ENCODE results near the gene SNRNP40. TPM values are rescaled to one million over a fixed set of nuclear protein-coding genes. Genes with fewer than 3 reads are reported as not detected.
"Not testable (repeated sequence)": the region's sequence is repeated elsewhere in the genome, so short reads cannot be mapped to it uniquely, and the experiment has no call there.

The SNRNP40 gene
- total RNA-seq, 1 experiment from 2014 or later: 72.8 TPM

DNA sequence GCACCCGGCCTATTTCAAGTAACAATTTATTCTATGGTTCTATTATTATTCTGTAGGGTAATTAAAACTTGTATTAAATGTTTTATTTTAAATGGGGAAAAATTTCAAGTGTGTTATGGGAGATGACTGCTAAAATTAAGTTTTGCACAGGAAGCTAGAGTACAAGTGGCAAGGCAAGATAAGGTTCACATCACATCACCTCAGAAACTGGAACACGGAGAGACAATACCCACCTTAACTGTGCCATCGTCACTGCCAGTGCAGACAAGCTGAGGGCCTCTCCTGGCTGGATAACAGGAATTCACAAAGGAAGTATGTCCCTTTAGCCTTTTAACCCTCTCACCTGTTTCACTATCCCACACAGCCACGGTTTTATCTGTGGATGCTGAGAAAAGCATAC lies 7.6 kb downstream of the SNRNP40 start:
- Mint-ChIP-seq H3K4me3 (ENCODE audit: unreplicated experiment) (no peak overlapping the region), H3K9me3 (ENCODE audit: unreplicated experiment) (no peaks in the 10 kb centered on the region), H3K4me1 (ENCODE audit: insufficient read depth, unreplicated experiment) (no peaks in the 10 kb centered on the region), H3K36me3 (ENCODE audit: insufficient read depth, unreplicated experiment) (peaks cover 74% of the 10 kb centered on the region), H3K27me3 (ENCODE audit: insufficient read depth, unreplicated experiment) (no peaks in the 10 kb centered on the region), H3K27ac (ENCODE audit: low read depth, unreplicated experiment) (no peak overlapping the region)
- TF ChIP-seq, protein P1, sequence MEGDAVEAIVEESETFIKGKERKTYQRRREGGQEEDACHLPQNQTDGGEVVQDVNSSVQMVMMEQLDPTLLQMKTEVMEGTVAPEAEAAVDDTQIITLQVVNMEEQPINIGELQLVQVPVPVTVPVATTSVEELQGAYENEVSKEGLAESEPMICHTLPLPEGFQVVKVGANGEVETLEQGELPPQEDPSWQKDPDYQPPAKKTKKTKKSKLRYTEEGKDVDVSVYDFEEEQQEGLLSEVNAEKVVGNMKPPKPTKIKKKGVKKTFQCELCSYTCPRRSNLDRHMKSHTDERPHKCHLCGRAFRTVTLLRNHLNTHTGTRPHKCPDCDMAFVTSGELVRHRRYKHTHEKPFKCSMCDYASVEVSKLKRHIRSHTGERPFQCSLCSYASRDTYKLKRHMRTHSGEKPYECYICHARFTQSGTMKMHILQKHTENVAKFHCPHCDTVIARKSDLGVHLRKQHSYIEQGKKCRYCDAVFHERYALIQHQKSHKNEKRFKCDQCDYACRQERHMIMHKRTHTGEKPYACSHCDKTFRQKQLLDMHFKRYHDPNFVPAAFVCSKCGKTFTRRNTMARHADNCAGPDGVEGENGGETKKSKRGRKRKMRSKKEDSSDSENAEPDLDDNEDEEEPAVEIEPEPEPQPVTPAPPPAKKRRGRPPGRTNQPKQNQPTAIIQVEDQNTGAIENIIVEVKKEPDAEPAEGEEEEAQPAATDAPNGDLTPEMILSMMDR (IDR thresholded peaks at IDR 0.05; ENCODE audit: unreplicated experiment): no peak
- ChIA-PET POLR2A (no interaction called here), CTCF (interaction anchor here (0.6 to 1.2 kb wide), 2 partner anchors 12 to 232 kb away, joined by 3 to 4 read pairs; no protein-coding TSS in a partner anchor)
- BruUV-seq (replicated peaks): no TSS peak
- intact Hi-C loops (cut with micrococcal nuclease): no loop called here
- no peak for DNase-seq (ENCODE audit: unreplicated experiment)

DNA sequence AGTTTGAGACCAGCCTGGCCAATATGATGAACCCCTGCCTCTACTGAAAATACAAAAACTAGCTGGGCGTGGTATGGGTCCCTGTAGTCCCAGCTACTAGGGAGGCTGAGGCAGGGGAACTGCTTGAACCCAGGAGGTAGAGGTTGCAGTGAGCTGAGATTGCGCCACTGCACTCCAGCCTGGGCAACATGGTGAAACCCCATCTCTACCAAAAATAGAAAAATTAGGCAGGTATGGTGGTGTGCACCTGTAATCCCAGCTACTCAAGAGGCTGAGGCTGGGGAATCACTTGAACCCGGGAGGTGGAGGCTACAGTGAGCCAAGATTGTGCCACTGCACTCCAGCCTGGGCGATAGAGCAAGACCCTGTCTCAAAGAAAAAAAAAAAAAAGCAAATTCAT lies 8.8 kb downstream of the SNRNP40 start:
- H3K36me3 Mint-ChIP-seq (ENCODE audit: insufficient read depth, unreplicated experiment): peaks cover 75% of the 10 kb centered on the region
- ChIA-PET POLR2A (interaction anchor here (0.7 to 1.5 kb wide), 4 partner anchors 9 to 96 kb away, joined by 3 to 8 read pairs (median 3); partner anchors contain the start of genes SNRNP40 and ZCCHC17), CTCF (interaction anchor here (1.0 kb wide), 1 partner anchor 103 kb away, joined by 3 read pairs; no protein-coding TSS in a partner anchor)
- H3K27me3 Mint-ChIP-seq (ENCODE audit: insufficient read depth, unreplicated experiment); H3K4me3 Mint-ChIP-seq (ENCODE audit: unreplicated experiment); DNase-seq (ENCODE audit: unreplicated experiment); BruUV-seq (replicated peaks); H3K9me3 Mint-ChIP-seq (ENCODE audit: unreplicated experiment); H3K27ac Mint-ChIP-seq (ENCODE audit: low read depth, unreplicated experiment); H3K4me1 Mint-ChIP-seq (ENCODE audit: insufficient read depth, unreplicated experiment); intact Hi-C loops (cut with micrococcal nuclease): not testable (repeated sequence)

DNA sequence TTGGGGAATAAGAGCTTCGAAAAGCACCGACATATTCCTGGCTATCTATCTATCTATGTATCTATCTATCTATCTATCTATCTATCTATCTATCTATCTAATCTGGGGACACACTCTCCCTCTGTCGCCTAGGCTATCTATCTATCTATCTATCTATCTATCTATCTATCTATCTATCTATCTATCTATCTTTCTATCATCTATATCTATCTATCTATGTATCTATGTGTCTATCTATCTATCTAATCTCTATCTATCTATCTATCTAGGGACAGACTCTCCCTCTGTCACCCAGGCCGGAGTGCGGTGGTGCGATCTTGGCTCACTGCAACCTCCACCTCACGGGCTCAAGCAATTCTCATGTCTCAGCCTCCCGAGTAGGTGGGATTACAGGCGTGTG lies 14.2 kb downstream of the SNRNP40 start:
- BruUV-seq (replicated peaks); intact Hi-C loops (cut with micrococcal nuclease); H3K4me1 Mint-ChIP-seq (ENCODE audit: insufficient read depth, unreplicated experiment); DNase-seq (ENCODE audit: unreplicated experiment); H3K9me3 Mint-ChIP-seq (ENCODE audit: unreplicated experiment); H3K27me3 Mint-ChIP-seq (ENCODE audit: insufficient read depth, unreplicated experiment); H3K4me3 Mint-ChIP-seq (ENCODE audit: unreplicated experiment): not testable (repeated sequence)
- Mint-ChIP-seq H3K27ac (ENCODE audit: low read depth, unreplicated experiment) (peak overlapping the region; percentile 25), H3K36me3 (ENCODE audit: insufficient read depth, unreplicated experiment) (peaks cover 80% of the 10 kb centered on the region)
- CTCF ChIA-PET: interaction anchor here (1.4 kb wide), 1 partner anchor 98 kb away, joined by 3 read pairs; no protein-coding TSS in a partner anchor
- POLR2A ChIA-PET: interaction anchor here (0.7 to 2.1 kb wide), 3 partner anchors 10 to 18 kb away, joined by 3 to 9 read pairs (median 3); partner anchors contain the start of genes SNRNP40 and ZCCHC17

DNA sequence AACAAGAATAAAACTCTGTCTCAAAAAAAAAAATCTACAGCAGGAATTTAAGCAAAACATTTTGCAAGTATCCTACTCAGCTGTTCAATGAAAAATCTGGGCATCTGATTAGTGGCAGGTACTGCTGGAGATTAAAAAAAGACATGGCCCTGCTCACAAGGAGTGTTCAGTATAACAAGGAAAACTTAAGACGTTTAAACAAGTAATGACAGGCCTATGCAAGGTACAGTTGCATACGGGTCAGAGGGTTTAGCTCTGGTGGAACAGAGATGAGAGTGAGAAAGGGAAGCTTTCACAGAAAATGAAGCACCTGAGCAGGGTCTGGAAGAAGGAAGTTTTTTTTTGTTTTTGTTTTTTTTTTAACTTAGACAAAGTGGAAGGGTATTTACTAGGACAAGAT lies 23.0 kb downstream of the SNRNP40 start:
- POLR2A ChIA-PET: interaction anchor here (0.8 to 2.8 kb wide), 3 partner anchors 9 to 30 kb away, joined by 3 to 15 read pairs (median 9); partner anchors contain the start of genes SNRNP40 and ZCCHC17
- no peak overlapping the region for H3K4me3 Mint-ChIP-seq (ENCODE audit: unreplicated experiment)
- H3K36me3 Mint-ChIP-seq (ENCODE audit: insufficient read depth, unreplicated experiment): peaks cover 68% of the 10 kb centered on the region
- no peak overlapping the region for H3K27ac Mint-ChIP-seq (ENCODE audit: low read depth, unreplicated experiment)
- CTCF ChIA-PET: interaction anchor here (0.6 to 5.0 kb wide), 3 partner anchors 70 to 729 kb away, joined by 3 to 34 read pairs (median 3); no protein-coding TSS in a partner anchor
- intact Hi-C loops (cut with micrococcal nuclease): no loop called here
- no peaks in the 10 kb centered on the region for H3K27me3 Mint-ChIP-seq (ENCODE audit: insufficient read depth, unreplicated experiment)
- TF ChIP-seq, protein P1 (IDR thresholded peaks at IDR 0.05; ENCODE audit: unreplicated experiment): no peak
- H3K4me1 Mint-ChIP-seq (ENCODE audit: insufficient read depth, unreplicated experiment): peaks cover 7% of the 10 kb centered on the region
- BruUV-seq (replicated peaks): no TSS peak
- DNase-seq (ENCODE audit: unreplicated experiment): no peak
- H3K9me3 Mint-ChIP-seq (ENCODE audit: unreplicated experiment): no peaks in the 10 kb centered on the region

DNA sequence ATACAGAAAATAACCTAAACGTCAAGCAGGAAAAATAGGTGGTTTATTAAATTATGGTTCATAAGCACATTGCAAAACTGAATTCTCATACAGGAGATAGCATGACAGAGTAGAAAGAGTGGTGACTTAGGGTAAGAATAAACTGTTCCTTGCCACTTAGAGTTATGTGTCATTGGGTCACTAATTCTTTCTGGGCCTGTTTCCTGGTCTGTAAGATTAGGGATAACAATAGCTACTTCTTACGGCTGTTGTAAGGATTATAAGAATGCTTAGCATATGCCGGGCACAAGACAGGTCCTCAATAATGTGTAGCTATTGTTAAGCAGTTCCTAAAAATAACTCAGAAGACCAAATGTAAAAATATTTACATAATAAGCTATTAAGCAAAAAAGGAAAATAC lies 24.2 kb downstream of the SNRNP40 start:
- CTCF ChIA-PET: interaction anchor here (0.6 to 5.0 kb wide), 2 partner anchors 58 to 88 kb away, joined by 3 to 34 read pairs; no protein-coding TSS in a partner anchor
- peaks cover 68% of the 10 kb centered on the region for H3K36me3 Mint-ChIP-seq (ENCODE audit: insufficient read depth, unreplicated experiment)

More for the DNA sequence above, 24.2 kb downstream of the SNRNP40 start:
- Mint-ChIP-seq H3K4me3 (ENCODE audit: unreplicated experiment) (no peak overlapping the region), H3K9me3 (ENCODE audit: unreplicated experiment) (no peaks in the 10 kb centered on the region), H3K4me1 (ENCODE audit: insufficient read depth, unreplicated experiment) (peaks cover 7% of the 10 kb centered on the region), H3K27ac (ENCODE audit: low read depth, unreplicated experiment) (no peak overlapping the region), H3K27me3 (ENCODE audit: insufficient read depth, unreplicated experiment) (no peaks in the 10 kb centered on the region)
- POLR2A ChIA-PET: interaction anchor here (0.7 to 2.8 kb wide), 2 partner anchors 10 to 24 kb away, joined by 3 to 15 read pairs; partner anchors contain the start of genes SNRNP40 and ZCCHC17
- TF ChIP-seq, protein P1 (IDR thresholded peaks at IDR 0.05; ENCODE audit: unreplicated experiment): no peak
- no peak for DNase-seq (ENCODE audit: unreplicated experiment)
- intact Hi-C loops (cut with micrococcal nuclease): no loop called here
- BruUV-seq (replicated peaks): no TSS peak

All from MCF 10A (cell line).